ENCODE data around the gene VPS26B.

The VPS26B gene

DNA sequence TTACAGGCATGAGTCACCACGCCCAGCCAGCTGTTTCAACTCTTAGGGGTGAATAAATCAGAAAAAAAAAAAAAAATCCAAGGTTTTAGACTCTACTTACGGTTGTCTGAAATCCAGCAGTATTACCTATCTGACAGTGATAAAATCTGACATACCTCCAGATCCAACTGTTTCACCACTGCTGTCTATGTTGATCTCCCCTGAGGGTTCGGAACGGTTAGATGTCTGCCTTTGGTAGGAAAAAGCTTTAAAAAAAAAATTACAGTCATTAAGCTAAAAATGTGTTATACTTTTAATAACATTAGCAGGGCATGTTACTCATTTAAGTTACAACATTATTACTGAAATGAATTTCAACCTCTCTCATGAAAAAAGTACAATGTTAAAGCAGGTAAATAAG lies 21.8 kb upstream of the VPS26B start:
- peaks cover 87% of the 10 kb centered on the region for H3K36me3 ChIP-seq (ENCODE audit: insufficient read depth, low read length)

DNA sequence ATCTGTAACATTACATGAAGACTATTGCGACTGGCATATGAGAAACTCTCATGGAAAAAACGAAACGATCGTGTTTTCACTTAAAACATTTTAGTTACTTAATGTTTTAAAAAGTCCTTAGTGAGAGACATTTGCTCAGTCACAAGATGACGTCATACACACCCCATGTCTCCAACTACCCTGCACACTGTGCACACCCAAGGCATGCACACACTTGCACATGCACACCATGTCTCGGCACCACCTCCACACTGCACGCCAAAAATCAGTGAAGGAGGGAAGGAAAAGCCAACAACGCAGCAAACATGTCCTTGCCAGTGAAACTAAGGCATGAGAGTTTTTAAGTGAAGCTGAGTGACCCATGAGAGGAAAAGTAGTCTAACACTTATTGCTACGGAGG lies 18.7 kb upstream of the VPS26B start:
- Histone ChIP-seq H3K27ac (no peak overlapping the region), H3K4me3 (no peak overlapping the region), H3K36me3 (ENCODE audit: insufficient read depth, low read length) (peaks cover 93% of the 10 kb centered on the region), H3K9ac (ENCODE audit: insufficient read length) (no peak overlapping the region), H3K9me3 (ENCODE audit: low read depth, low read length) (no peaks in the 10 kb centered on the region)
- no peak for DNase-seq (ENCODE audit: low read depth, low spot score)
- TF ChIP-seq FOXP2 (optimal IDR thresholded peaks at IDR 0.05; ENCODE audit: control extremely low read depth, extremely low read length, insufficient read depth) (no peak), EZH2 (IDR thresholded peaks at IDR 0.05) (no peak), POLR2AphosphoS5 (IDR thresholded peaks at IDR 0.05; ENCODE audit: borderline replicate concordance, low read depth, low read length) (no peak)

More for the DNA sequence above, 21.8 kb upstream of the VPS26B start:
- Histone ChIP-seq H3K27ac (no peak overlapping the region), H3K9me3 (ENCODE audit: low read depth, low read length) (no peaks in the 10 kb centered on the region), H3K9ac (ENCODE audit: insufficient read length) (no peak overlapping the region), H3K4me3 (no peak overlapping the region)
- no peak for DNase-seq (ENCODE audit: low read depth, low spot score)
- TF ChIP-seq EZH2 (IDR thresholded peaks at IDR 0.05): no peak
- TF ChIP-seq POLR2AphosphoS5 (IDR thresholded peaks at IDR 0.05; ENCODE audit: borderline replicate concordance, low read depth, low read length): no peak
- TF ChIP-seq FOXP2 (optimal IDR thresholded peaks at IDR 0.05; ENCODE audit: control extremely low read depth, extremely low read length, insufficient read depth): no peak

DNA sequence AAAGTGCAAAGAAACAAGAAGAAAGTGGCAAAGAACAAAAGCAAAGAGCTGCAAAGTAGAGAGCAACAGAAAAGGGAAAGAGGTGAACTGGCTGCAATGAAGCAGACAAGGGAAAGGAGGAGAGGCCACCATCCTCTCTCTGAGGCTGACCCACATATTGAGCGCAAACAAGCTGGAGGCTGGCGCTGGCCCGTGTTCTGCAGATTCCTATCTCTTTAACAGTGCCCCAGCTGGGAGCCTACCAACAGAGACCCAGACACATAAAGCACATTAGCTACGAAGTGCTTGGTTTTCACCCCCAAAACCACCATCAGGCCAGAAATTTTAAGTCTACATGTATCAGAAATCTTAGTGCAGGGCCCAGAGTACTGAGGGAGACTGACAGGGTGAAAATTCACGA lies 18.3 kb upstream of the VPS26B start:
- Histone ChIP-seq H3K36me3 (ENCODE audit: insufficient read depth, low read length) (peaks cover 93% of the 10 kb centered on the region), H3K9ac (ENCODE audit: insufficient read length) (no peak overlapping the region), H3K9me3 (ENCODE audit: low read depth, low read length) (no peaks in the 10 kb centered on the region), H3K27ac (no peak overlapping the region), H3K4me3 (no peak overlapping the region)
- no peak for DNase-seq (ENCODE audit: low read depth, low spot score)
- TF ChIP-seq FOXP2 (optimal IDR thresholded peaks at IDR 0.05; ENCODE audit: control extremely low read depth, extremely low read length, insufficient read depth): no peak
- no peak for TF ChIP-seq POLR2AphosphoS5 (IDR thresholded peaks at IDR 0.05; ENCODE audit: borderline replicate concordance, low read depth, low read length)
- TF ChIP-seq EZH2 (IDR thresholded peaks at IDR 0.05): no peak

- DNase-seq (ENCODE audit: low read depth, low spot score): no peak
- TF ChIP-seq EZH2 (IDR thresholded peaks at IDR 0.05) (no peak), POLR2AphosphoS5 (IDR thresholded peaks at IDR 0.05; ENCODE audit: borderline replicate concordance, low read depth, low read length) (no peak), FOXP2 (optimal IDR thresholded peaks at IDR 0.05; ENCODE audit: control extremely low read depth, extremely low read length, insufficient read depth) (no peak)
- Histone ChIP-seq H3K9ac (ENCODE audit: insufficient read length) (no peak overlapping the region), H3K4me3 (no peak overlapping the region), H3K36me3 (ENCODE audit: insufficient read depth, low read length) (peaks cover 91% of the 10 kb centered on the region), H3K9me3 (ENCODE audit: low read depth, low read length) (no peaks in the 10 kb centered on the region), H3K27ac (no peak overlapping the region)
These were observed 16.8 kb upstream of the VPS26B start for GRCh38 chr11:134207538-134208239.

- TF ChIP-seq EZH2 (IDR thresholded peaks at IDR 0.05): no peak
- TF ChIP-seq FOXP2 (optimal IDR thresholded peaks at IDR 0.05; ENCODE audit: control extremely low read depth, extremely low read length, insufficient read depth): no peak
- no peak for TF ChIP-seq POLR2AphosphoS5 (IDR thresholded peaks at IDR 0.05; ENCODE audit: borderline replicate concordance, low read depth, low read length)
- H3K9ac ChIP-seq (ENCODE audit: insufficient read length): no peak overlapping the region
- no peak for DNase-seq (ENCODE audit: low read depth, low spot score)
- no peaks in the 10 kb centered on the region for H3K9me3 ChIP-seq (ENCODE audit: low read depth, low read length)
- no peak overlapping the region for H3K27ac ChIP-seq
- H3K4me3 ChIP-seq: no peak overlapping the region
- H3K36me3 ChIP-seq (ENCODE audit: insufficient read depth, low read length): peaks cover 87% of the 10 kb centered on the region
These were observed 8.6 kb upstream of the VPS26B start for GRCh38 chr11:134215836-134216235.

DNA sequence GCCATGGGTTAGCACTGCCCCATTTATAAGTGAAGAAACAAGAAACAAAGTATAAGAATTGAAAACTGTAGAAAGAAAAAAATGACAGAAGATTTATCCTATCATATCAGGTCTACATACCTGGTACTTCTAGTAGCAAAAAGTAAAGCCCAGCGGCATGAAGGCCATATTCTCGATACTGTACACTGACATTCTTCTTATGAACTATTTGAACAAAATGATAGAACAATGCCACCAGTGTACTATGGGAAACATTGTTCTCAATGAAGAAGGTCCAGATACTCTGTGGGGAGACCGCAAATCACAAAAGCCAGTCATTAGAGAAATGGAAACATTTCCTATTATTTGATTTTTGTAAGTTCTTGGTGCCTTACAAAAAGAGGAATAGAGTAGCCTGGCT lies 7.7 kb upstream of the VPS26B start:
- Histone ChIP-seq H3K4me3 (no peak overlapping the region), H3K36me3 (ENCODE audit: insufficient read depth, low read length) (peaks cover 78% of the 10 kb centered on the region), H3K27ac (no peak overlapping the region), H3K9ac (ENCODE audit: insufficient read length) (no peak overlapping the region), H3K9me3 (ENCODE audit: low read depth, low read length) (no peaks in the 10 kb centered on the region)
- TF ChIP-seq POLR2AphosphoS5 (IDR thresholded peaks at IDR 0.05; ENCODE audit: borderline replicate concordance, low read depth, low read length): no peak
- TF ChIP-seq FOXP2 (optimal IDR thresholded peaks at IDR 0.05; ENCODE audit: control extremely low read depth, extremely low read length, insufficient read depth): no peak
- TF ChIP-seq EZH2 (IDR thresholded peaks at IDR 0.05): no peak
- DNase-seq (ENCODE audit: low read depth, low spot score): no peak

DNA sequence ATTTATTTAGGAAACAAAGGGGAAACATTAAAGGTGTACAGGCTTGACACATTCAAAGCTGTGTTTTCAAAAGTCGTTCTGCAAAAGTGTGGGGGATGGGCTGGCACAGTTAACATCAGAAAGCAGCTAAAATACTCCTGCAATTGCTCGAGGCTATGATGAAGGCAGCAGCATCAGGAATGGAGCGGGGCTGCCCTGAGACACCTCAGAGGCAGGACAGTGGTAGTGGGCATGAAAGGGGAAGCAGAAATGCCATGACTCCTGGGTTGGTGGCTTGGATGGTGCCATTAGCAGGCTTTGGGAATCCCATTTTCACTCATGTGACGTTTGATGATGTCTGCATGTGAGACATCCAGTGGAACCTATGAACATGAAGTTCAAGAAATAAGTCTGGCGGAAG lies 1.4 kb upstream of the VPS26B start:
- Histone ChIP-seq H3K27ac (no peak overlapping the region), H3K4me3 (peak overlapping the region; percentile 99), H3K9ac (ENCODE audit: insufficient read length) (peak overlapping the region; percentile 78), H3K36me3 (ENCODE audit: insufficient read depth, low read length) (peaks cover 31% of the 10 kb centered on the region), H3K9me3 (ENCODE audit: low read depth, low read length) (no peaks in the 10 kb centered on the region)
- DNase-seq (ENCODE audit: low read depth, low spot score): no peak
- no peak for TF ChIP-seq POLR2AphosphoS5 (IDR thresholded peaks at IDR 0.05; ENCODE audit: borderline replicate concordance, low read depth, low read length)
- no peak for TF ChIP-seq FOXP2 (optimal IDR thresholded peaks at IDR 0.05; ENCODE audit: control extremely low read depth, extremely low read length, insufficient read depth)
- TF ChIP-seq EZH2 (IDR thresholded peaks at IDR 0.05): no peak

GRCh38 chr11:134224710-134225664 lies 516 bp downstream of the VPS26B start:
- no peaks in the 10 kb centered on the region for H3K9me3 ChIP-seq (ENCODE audit: low read depth, low read length)
- no peak overlapping the region for H3K27ac ChIP-seq
- TF ChIP-seq FOXP2 (optimal IDR thresholded peaks at IDR 0.05; ENCODE audit: control extremely low read depth, extremely low read length, insufficient read depth) (no peak), EZH2 (IDR thresholded peaks at IDR 0.05) (no peak), POLR2AphosphoS5 (IDR thresholded peaks at IDR 0.05; ENCODE audit: borderline replicate concordance, low read depth, low read length) (no peak)
- peak overlapping the region; percentile 99 for H3K4me3 ChIP-seq
- DNase-seq (ENCODE audit: low read depth, low spot score): no peak
- peak overlapping the region; percentile 73 for H3K9ac ChIP-seq (ENCODE audit: insufficient read length)
- peaks cover 14% of the 10 kb centered on the region for H3K36me3 ChIP-seq (ENCODE audit: insufficient read depth, low read length)

All from SK-N-MC (cell line).